T-helper 1 cell (primary cell): ENCODE results near the gene ASPSCR1.

Experiments
- DNase-seq, 5 donors: peaks; one replicate each; pipeline ENCODE4 v3.0.0-alpha.2; 2012 to 2020

ASPSCR1 gene

GRCh38 chr17:81983011-81983638 is 5.7 kb downstream of the ASPSCR1 start:
- no peak for DNase-seq

DNA sequence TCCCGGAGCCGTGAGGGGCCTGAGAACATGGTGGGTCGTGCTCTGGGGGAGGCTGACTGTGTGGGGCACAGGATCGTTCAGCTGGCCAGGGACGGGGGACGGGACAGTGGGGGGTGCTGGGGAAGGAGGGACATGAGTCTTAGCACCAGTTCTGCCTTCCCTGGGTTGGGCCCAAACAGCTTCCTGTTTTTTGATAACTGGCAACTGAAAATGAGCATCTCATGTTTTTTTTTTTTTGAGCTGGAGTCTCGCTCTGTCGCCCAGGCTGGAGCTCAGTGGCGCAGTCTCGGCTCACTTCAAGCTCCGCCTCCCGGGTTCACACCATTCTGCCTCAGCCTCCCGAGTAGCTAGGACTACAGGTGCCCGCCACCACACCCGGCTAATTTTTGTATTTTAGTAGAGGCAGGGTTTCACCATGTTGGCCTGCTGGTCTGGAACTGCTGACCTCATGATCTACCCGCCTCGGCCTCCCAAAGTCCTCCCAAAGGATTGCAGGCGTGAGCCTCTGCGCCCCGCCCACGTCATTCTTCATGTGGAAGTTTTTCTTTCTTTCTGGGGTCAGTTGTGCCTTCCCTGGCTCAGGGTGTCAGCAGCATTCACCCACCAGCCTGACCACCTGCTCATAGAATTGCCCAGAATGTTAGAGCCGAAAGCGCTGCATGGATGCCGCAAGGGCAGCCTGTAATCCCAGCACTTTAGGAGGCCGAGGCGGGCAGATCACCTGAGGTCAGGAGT is 6.4 kb downstream of the ASPSCR1 start:
- DNase-seq, result no peak

DNA sequence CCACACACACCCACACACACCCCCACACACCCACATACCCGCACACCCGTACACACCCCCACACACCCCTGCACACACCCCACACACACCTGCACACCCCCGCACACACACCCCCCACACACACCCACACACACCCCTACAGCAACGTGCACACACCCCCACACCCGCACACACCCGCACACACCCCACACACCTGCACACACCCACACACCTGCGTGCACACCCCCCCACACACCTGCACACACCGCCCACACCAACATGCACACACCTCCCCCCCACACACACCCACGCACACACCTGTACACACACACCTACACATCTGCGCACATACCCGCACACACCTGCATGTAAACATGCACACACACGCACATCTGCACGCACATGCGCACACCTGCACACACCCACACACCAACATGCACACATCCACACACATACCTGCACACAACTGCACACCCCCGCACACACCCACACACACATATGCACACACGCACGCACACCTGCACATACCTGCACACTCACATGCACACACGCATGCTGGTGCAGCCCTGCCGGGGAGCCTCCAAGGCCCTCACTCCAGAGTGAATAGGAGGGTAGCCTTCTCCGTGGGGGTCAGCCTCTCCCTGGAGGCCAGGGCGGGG is 7.5 kb downstream of the ASPSCR1 start:
- DNase-seq, result no peak

GRCh38 chr17:81986606-81987005 is 9.2 kb downstream of the ASPSCR1 start:
- DNase-seq, result no peak

- no peak for DNase-seq
Observed at GRCh38 chr17:81987161-81987770, 9.8 kb downstream of the ASPSCR1 start.

DNA sequence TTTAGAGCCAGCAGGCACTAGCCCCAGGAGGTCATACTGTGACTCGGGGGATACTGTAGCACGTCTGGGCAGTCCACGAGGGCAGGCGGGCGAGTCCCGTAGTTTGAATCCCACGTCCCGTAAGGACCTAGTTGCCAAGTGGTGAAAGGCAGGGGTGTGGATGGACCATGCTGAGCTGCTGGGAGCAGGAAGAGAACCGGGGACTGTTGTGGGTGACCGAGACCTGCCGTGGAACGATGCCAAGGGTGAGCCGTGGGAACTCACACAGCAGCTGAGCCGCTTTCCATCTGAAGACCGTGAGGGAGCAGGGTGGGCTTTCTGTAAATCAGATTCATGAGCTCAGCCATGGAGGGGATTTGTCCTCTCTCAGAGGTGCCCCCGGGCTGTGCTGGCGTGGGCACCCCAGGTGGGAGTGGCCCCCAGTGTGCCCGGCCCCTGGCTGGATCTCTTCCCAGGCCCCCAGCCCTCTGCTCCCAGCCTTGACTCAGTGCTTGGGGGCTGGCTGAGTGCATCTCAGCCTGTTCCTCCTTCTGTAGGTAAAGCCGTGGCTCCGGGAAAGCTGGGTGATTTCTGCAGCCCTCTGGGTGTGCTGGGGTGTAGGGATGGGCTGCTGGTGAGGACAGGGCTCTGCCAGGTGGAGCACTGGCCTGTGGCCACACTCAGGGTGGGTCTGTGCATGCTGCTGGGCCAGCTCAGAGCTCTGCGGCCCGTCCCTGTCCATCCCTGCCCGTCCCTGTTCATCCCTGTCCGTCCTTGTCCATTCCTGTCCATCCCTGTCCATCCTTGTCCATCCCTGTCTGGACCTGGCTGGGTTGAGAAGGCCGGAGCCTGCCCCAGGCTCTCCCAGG is 13.6 kb downstream of the ASPSCR1 start:
- DNase-seq, result no peak

GRCh38 chr17:81991684-81992305 is 14.4 kb downstream of the ASPSCR1 start:
- DNase-seq, result no peak

GRCh38 chr17:81992306-81993102 is 15.1 kb downstream of the ASPSCR1 start:
- DNase-seq, result no peak

DNA sequence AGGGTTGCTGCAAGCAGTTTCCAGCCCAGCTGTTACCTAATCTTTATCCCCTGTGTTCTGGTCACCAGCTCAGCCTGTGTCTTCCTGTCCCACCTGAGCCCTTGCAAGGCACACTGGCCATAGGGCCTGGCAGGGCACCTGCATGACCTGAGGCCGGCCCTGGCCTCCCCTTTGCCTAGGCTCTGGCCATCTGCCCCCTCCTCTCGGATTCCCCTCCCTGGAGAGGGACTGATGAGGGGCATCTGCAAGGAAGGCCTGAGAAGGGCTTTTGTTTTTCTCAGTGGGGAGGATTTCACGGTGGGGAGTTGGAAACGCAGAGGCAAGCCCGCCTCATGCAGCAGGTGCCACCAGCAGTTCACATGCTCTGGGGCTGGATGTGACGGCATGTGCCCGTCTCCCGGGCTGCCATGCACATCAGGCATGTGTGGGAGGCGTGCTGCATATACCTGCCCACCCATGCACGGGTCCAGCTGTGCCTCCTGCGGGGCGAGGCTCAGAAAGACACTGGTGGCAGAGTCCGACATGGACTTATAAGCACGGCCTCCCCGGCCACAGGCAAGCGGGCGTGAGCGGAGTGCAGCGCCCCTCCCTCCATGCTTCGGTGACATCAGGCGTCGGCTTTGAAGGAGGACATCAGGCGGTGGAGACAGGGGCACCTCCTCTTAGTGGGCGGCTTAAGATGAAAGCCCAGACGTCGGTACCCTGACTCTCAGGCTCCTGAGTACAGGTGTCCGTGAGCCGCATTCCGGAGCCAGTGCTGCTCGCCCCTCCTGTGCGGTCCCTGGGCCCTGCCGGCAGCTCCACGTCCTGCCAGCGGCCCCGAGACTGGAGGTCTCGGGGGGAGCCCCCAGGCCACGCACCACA is 16.5 kb downstream of the ASPSCR1 start:
- DNase-seq, result no peak

DNA sequence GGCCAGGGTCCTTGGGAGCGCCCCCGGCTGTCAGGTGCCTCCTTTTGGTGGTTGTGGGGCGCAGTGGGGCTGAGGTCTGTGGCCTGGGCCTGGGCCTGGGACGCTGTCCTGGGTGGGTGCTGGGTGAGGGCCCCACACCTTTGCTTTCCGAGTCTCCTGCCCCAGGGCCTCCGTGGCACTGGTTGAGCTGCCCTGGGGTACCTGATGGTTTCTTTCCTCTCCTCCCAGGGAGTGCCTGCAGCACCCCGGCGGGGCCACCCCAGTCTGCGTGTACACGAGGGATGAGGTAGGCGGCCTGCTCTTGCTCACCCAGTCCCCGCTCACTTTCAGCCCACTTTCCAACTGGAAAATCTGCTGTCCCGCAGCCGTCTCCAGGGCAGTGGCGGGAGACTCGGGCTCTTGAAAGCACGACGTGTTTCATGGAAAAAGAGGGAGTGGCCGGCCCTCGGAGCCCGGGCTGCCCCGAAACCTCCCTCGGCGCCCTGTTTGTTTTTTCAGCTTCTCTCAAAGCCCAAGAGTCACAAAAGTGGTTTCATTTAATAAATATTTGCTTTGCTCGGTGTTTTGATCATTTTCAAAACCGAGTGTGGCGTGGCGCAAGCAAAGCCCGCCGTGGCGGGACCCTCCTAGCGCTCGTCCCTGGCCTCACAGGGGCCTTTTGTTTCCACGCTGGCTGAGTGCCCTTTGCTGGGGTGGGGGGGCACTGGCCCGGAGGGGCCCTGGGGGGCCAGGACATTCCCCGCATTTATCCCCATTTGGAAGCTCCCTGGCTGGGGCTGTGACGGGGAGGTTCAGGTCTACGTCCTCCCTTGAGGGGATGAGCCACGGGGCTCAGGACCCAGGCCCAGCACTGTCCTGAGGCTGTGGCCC is 17.4 kb downstream of the ASPSCR1 start:
- DNase-seq, result no peak

GRCh38 chr17:81995463-81996231 is 18.2 kb downstream of the ASPSCR1 start:
- DNase-seq, result no peak

DNA sequence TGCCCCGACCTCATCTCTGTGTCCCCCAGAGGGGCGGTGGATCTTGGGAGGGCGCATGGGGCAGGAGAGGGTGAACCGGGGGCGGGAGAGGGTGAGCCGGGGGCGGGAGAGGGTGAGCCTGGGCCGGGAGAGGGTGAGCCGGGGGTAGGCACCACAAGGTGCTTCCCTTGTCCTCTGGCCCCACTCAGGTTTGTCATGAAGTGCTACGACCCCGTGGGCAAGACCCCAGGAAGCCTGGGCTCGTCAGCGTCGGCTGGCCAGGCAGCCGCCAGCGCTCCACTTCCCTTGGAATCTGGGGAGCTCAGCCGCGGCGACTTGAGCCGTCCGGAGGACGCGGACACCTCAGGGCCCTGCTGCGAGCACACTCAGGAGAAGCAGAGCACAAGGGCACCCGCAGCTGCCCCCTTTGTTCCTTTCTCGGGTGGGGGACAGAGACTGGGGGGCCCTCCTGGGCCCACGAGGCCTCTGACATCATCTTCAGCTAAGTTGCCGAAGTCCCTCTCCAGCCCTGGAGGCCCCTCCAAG is 18.9 kb downstream of the ASPSCR1 start:
- no peak for DNase-seq

DNA sequence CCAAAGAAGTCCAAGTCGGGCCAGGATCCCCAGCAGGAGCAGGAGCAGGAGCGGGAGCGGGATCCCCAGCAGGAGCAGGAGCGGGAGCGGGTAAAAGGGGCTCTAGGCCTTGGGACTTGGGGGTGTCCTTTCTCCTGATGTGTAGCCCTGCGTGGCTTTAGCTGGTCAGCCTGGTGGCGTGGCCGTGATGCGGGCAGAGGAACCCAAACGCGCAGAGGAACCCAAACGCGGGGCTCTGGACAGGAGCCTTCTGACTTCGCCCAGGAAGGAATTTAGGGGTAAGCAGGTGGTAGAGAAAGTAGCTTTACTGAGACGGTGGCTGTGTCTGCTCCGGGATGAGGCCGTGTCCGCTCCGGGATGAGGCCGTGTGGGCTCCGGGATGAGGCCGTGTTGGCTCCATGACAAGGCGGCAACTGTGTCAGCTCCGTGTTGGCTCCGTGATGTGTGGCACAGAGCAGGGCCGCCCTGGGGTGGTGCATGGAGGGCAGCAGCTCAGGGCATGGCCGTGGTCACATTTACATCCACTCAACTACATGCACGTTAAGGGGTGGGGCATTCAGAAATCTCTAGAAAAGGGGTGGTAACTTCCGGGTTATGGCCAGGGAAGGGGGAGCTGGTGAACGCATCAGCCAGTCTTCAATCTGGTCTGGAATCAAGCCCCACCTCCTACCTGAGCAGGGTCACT is 19.5 kb downstream of the ASPSCR1 start:
- DNase-seq, result no peak

DNA sequence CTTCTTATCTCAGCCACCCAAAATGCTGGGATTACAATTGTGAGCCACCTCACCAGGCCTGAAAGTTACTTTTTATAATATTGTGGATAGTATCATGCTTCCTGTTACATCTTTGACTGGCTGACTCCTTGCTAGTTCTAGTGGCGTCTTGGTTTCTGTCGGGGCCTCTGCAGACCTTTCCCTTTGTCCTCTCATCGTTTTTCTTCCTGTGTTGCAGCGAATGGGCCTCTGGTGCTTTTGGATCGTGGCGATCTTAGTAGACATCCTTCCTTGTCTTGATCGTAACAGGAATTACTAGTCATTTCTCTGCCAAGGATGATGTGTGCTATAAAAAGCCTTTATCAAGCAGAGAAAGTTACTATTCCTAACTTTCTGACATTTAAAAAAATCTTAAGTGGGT is 20.8 kb downstream of the ASPSCR1 start:
- DNase-seq, result no peak

- no peak for DNase-seq
Observed at GRCh38 chr17:81998691-81999438, 21.4 kb downstream of the ASPSCR1 start.

DNA sequence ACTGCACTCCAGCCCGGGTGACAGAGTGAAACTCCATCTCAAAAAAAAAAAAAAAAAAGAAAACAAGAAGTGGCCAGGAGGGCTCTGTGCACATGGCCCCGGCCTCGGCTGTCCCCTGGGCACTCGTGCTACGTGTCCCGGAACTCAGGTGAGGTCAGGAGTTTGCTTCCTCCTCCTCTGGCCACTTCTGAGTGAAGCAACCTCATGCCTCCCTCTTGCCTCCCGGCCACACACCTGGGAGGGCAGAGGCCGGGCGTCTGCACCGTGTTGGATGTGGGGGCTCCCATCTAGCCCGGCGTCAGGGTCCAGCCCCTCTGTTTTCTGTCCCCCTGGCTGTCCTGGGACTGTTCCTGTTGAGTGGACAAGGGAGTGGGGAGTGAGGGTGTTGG is 22.2 kb downstream of the ASPSCR1 start:
- DNase-seq, result no peak
